Neuron (in vitro differentiated cells): ENCODE data around the gene CDH13.

ENCODE experiments used
- H2AFZ ChIP-seq: one replicate; pipeline ENCODE4 v1.6.1; 2013; ENCODE audit warnings: low read depth, mild to moderate bottlenecking, inconsistent platforms, low read length, moderate library complexity
- H3K27me3 ChIP-seq: one replicate; pipeline ENCODE4 v1.6.1; 2013; ENCODE audit warnings: low read length; ENCODE audit not compliant: insufficient read depth
- H3K36me3 ChIP-seq: one replicate; pipeline ENCODE4 v1.6.1; 2013; ENCODE audit warnings: low read length; ENCODE audit not compliant: insufficient read depth
- H3K4me1 ChIP-seq: one replicate; pipeline ENCODE4 v1.6.1; 2013; ENCODE audit warnings: low read length; ENCODE audit not compliant: insufficient read depth
- H3K4me3 ChIP-seq: 2 replicates; pipeline ENCODE4 v1.5.1; 2013; ENCODE audit warnings: mild to moderate bottlenecking, low read length, moderate library complexity
- H3K9me3 ChIP-seq: one replicate; pipeline ENCODE4 v1.6.1; 2013; ENCODE audit warnings: low read length

CDH13 gene

DNA sequence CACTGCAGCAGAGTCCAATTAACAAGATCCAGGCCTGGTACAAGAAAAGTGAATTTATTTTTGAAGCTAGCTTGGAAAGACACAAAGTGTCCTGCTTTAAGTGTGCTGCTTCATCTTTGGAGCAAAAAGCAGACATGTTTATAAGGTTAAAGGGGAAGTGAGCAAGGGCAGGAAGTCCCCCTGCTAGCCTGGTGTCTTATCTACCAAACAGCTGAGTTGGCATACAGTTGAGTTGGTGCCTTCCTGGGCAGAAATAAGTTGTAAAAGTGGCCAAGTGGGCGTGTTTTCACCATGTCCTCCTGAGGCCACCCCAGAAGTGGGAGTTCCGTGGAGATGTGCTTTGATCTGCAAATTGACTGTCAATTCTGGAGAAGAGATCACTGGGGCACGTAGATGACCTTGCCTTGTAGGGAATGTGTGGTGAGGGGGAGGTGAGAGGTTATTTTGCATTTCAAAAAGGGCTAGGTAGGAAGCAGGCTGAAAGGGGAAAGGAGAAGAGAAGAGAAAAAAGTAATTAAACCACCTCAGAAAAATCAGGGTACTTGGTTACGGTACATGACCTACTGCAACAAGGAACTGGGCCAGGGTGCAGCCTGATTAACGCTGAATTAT, 1142.7 kb downstream of the CDH13 start:
- peaks cover 4% of the 10 kb centered on the region for H3K4me1 ChIP-seq
- H3K27me3 ChIP-seq: no peaks in the 10 kb centered on the region
- no peaks in the 10 kb centered on the region for H3K9me3 ChIP-seq
- no peak overlapping the region for H2AFZ ChIP-seq
- no peaks in the 10 kb centered on the region for H3K36me3 ChIP-seq
- H3K4me3 ChIP-seq: no peak overlapping the region

DNA sequence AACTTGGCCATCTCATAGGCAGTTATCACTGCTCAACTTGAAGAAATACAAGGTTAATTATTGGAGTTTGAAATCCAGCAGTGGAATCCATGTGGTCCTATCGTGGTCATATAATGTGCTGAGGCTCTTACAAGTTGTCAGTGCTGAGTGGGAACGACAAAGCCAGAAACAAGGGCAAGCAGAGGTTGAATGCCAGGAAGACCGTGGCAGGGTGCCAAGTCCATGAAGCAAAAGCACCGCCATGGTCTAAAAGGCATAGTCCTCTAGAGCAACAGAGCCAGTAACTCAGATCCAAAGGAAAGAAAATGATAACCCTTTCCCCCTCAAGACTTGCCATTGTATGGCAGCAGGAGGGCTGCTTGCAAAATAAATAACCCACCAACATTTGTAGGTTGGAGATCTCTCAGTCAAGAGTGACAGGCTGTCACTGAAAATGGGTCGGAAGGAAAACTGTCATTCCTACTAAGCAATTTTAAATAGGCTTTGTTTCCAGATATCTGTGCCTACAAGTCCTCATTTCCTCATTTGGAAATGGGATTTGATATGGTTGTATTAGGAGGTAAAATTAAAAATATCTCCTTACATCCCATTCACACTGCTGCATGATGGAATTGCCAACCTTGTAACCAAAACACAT, 1144.7 kb downstream of the CDH13 start:
- Histone ChIP-seq H3K27me3 (no peaks in the 10 kb centered on the region), H2AFZ (no peak overlapping the region), H3K9me3 (no peaks in the 10 kb centered on the region), H3K4me3 (no peak overlapping the region), H3K4me1 (peaks cover 6% of the 10 kb centered on the region), H3K36me3 (no peaks in the 10 kb centered on the region)

DNA sequence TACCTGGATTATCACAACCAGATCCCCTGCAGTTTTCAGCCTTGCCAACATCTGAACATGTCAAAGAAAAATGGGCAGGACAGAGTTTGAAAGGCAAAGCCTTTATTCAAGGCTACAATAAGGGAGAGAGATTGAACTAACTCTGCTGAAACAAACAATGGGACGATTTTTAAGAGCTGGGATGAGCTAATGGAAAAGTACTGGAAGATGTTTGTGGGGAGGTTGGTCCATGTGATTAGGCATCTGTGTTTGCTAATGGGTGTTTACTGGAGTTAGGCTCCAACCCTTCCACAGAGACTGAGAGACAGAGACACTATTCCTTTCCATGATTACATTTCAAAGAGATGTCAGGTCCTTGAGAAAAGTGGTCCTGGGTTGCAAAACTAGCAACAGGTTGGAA, 1146.0 kb downstream of the CDH13 start:
- Histone ChIP-seq H3K4me3 (no peak overlapping the region), H3K27me3 (no peaks in the 10 kb centered on the region), H2AFZ (no peak overlapping the region), H3K36me3 (no peaks in the 10 kb centered on the region), H3K4me1 (peaks cover 7% of the 10 kb centered on the region), H3K9me3 (no peaks in the 10 kb centered on the region)

DNA sequence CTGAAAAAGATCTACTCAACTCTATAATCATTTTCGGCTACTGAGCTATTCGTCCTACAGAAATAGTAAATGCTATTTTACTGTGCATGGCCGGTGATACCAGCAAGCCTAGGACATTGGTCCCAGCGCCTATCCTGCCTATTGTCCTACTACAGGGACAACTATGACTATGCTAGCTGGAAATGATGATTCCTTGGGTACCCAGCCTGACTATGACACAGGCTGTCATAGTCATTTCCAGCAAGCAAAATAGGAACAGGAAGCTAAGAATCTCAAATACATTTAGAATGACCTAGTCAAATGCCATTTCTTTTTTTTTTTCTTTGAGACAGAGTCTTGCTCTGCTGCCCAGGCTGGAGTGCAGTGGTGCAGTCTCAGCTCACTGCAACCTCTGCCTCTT, 1147.3 kb downstream of the CDH13 start:
- H3K4me1 ChIP-seq: peaks cover 7% of the 10 kb centered on the region
- no peaks in the 10 kb centered on the region for H3K9me3 ChIP-seq
- H3K4me3 ChIP-seq: no peak overlapping the region
- H2AFZ ChIP-seq: no peak overlapping the region
- no peaks in the 10 kb centered on the region for H3K36me3 ChIP-seq
- no peaks in the 10 kb centered on the region for H3K27me3 ChIP-seq

DNA sequence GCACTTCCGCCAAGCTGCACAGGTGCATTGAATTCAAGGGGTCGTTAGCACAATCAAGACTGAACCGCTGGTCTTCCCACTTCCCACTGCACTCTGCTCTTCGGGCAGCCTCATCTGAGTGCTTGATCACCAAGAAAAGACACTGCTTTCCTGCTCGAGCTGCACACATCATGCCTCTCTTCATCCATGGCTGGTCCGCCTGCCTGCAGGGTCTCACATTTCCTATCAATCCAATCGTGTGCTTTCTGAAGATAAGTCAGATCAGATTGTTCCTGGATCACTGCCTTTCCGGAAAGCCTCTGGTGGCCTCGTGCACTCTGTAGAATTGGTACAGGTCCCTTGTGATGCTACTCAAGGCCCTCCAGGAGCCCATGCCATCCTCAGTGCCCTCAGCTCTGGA, 1150.2 kb downstream of the CDH13 start:
- Histone ChIP-seq H2AFZ (no peak overlapping the region), H3K27me3 (no peaks in the 10 kb centered on the region), H3K9me3 (no peaks in the 10 kb centered on the region), H3K4me3 (no peak overlapping the region), H3K4me1 (peaks cover 3% of the 10 kb centered on the region), H3K36me3 (no peaks in the 10 kb centered on the region)

DNA sequence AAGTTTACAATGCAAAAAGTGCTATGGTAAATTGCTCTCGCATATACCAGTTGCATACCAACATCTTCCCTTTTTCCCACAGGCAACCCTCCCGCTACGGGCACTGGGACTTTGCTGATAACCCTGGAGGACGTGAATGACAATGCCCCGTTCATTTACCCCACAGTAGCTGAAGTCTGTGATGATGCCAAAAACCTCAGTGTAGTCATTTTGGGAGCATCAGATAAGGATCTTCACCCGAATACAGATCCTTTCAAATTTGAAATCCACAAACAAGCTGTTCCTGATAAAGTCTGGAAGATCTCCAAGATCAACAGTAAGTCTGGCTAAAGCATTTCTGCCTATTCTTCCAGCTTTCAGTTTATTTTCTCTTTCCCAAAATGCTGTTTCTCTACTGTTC, 1153.1 kb downstream of the CDH13 start:
- Histone ChIP-seq H3K36me3 (no peaks in the 10 kb centered on the region), H2AFZ (no peak overlapping the region), H3K9me3 (no peaks in the 10 kb centered on the region), H3K27me3 (no peaks in the 10 kb centered on the region), H3K4me1 (peaks cover 3% of the 10 kb centered on the region), H3K4me3 (no peak overlapping the region)

DNA sequence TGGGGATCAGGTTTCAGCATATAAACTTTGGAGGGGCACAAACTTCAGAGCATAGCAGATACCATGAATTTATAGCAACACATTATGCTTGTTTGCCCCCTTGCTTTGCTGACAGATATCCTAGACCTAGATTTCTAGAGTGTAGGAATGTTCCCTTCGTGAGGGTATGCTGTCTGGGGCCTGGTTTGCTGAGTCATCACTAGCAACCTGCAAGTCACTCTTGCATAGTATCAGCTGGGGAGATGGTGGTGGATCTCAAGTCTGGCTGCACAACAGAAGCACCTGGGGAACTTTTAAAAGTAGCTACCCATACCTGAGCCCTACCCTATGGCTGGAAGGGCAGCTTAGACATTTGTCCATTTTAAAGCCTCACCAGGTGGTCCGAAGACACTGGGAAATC, 1158.7 kb downstream of the CDH13 start:
- Histone ChIP-seq H3K4me3 (no peak overlapping the region), H3K27me3 (peaks cover 4% of the 10 kb centered on the region), H3K36me3 (no peaks in the 10 kb centered on the region), H2AFZ (no peak overlapping the region), H3K4me1 (no peaks in the 10 kb centered on the region), H3K9me3 (peaks cover 4% of the 10 kb centered on the region)

DNA sequence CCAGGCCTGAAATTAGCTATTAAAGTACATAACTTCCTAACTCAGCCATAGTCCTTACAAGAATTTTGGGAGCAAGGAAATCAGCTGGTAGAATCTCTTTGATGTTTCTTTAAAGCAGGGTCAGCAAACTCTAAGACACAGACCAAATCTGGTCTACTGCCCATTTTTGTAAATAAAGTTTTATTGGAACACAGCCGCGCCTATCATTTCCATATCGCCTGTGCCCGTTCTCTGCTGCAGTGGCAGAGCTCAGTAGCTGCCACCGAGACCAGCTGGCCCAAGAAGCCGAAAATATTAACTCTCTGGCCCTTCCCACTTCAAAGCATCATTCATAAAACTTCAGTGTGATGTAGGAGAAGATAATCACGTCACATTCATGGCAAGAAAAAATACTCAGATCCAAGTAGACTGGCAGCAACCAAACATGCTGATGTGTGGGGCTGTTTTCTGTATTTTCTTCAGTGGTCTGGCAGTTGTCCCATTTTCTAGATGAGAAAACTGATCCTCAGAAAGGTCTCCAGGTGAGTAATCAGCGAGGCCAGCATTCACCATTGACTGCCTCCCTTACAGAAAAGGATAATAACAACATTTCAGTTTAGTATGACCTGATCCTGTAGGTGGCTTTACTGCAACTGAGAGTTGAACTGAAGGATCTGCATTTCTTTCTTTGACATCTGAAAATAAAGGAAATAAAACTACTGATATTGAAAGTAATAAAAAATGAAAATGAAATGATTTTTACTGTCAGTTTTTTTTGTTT, 1163.1 kb downstream of the CDH13 start:
- H3K4me3 ChIP-seq: no peak overlapping the region
- H3K27me3 ChIP-seq: peaks cover 4% of the 10 kb centered on the region
- H3K36me3 ChIP-seq: no peaks in the 10 kb centered on the region
- H2AFZ ChIP-seq: no peak overlapping the region
- peaks cover 4% of the 10 kb centered on the region for H3K4me1 ChIP-seq
- H3K9me3 ChIP-seq: peaks cover 7% of the 10 kb centered on the region

DNA sequence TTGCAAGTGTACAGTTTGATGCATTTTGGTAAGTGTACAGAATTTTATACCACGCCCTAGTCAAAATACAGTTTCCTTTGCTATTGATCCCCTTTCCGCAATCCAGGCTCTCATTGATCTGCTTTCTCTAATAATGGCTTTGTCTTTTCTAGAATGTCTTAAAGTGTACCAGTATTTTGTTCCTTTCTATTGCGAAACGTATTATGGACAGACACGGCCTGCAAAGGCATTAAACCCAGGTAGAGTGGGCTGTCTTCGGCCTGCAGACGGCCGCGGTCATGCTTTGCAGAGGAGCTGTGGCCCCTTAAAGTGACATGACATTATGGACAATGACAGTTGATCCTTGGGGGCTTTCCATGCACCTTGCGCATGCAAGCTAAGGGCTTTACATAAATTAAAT, 1165.1 kb downstream of the CDH13 start:
- Histone ChIP-seq H3K4me1 (peaks cover 12% of the 10 kb centered on the region), H3K36me3 (no peaks in the 10 kb centered on the region), H3K4me3 (no peak overlapping the region), H3K9me3 (peaks cover 2% of the 10 kb centered on the region), H3K27me3 (no peaks in the 10 kb centered on the region), H2AFZ (no peak overlapping the region)

DNA sequence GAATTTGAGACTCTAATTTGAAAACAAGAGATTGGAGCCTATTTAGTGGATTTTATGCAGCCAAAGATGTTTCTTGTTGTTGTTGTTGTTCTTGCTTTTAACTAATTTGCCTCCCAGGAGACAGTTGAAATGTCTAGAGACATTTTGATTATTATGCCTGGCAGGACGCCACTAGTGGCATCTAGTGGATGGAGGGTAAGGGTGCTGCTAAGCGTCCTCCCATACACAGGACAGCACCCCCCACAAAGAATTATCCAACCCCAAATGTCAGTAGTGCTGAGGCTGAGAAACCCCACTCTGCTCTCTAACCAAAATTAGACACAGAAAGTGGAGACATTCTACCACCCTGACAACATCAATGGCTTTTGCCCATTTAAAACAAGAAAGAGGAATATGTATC, 1165.6 kb downstream of the CDH13 start:
- Histone ChIP-seq H3K9me3 (peaks cover 2% of the 10 kb centered on the region), H3K4me1 (peaks cover 17% of the 10 kb centered on the region), H3K4me3 (no peak overlapping the region), H2AFZ (no peak overlapping the region), H3K27me3 (no peaks in the 10 kb centered on the region), H3K36me3 (no peaks in the 10 kb centered on the region)

DNA sequence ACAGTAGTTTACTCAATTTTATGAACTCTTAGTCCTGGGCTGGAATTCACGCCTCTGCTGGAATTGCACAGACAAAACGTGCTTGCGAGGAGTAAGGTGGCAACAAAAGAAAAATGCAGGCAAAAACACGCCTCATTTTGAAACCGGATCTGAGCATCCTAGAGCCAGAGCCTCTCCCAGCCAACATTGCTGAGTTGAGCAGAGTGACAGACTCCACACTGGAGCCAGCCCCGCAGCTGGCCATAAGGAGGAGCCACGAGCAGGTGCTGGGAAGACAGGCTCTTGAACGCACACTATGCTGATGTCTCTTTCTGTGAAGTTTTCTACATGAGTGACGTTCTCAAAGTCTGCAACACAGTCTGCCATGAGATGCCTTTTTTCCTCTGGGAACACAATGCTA, 1166.4 kb downstream of the CDH13 start:
- Histone ChIP-seq H3K9me3 (peaks cover 2% of the 10 kb centered on the region), H2AFZ (no peak overlapping the region), H3K4me3 (no peak overlapping the region), H3K27me3 (no peaks in the 10 kb centered on the region), H3K4me1 (peaks cover 19% of the 10 kb centered on the region), H3K36me3 (no peaks in the 10 kb centered on the region)

DNA sequence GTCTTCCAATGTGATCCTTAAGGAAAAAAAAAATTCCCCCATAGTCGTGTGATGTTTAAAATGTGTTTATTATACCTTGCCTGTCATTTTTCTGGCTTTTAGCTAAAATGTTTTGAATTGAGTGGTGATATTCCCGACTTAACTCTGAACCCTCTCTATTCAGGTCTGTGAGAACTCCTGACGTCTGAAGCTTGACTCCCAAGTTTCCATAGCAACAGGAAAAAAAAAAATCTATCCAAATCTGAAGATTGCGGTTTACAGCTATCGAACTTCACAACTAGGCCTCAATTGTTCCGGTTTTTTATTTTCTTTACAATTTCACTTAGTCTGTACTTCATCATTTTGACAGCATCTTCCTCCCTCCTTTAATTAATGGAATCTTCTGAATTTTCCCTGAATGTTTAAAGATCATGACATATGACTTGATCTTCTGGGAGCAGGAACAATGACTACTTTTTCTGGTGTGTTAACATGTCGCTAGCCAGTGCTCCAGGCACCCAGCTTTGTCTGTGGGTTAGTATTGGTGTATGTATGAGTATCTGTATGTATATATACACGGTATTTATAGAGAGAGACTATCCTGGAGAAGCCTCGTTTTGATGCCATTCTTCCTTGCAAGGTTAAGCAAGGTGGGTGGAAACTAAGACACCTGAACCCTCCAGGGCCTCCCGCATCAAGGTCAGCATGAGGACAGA, 1168.2 kb downstream of the CDH13 start:
- Histone ChIP-seq H3K4me3 (no peak overlapping the region), H3K4me1 (peaks cover 19% of the 10 kb centered on the region), H3K9me3 (peaks cover 2% of the 10 kb centered on the region), H2AFZ (no peak overlapping the region), H3K36me3 (no peaks in the 10 kb centered on the region), H3K27me3 (no peaks in the 10 kb centered on the region)

DNA sequence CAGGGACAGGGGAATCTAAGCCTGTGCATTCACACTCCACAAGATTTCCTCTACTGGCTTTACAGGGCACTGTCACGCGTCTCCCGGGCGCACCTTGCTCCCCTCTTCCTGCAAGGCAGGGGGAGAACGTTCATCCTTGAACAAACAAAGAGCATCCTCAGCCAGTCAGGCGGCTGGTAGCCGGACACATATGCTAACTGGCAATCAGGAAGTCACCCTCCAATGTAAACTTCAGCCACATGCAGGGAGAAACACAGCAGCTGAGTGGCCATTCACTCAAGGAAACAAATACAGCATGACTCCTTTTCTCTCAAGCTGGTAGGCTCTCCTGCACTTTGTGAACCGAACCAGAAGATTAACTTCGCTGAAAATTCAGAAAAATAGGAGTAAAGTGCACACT, 1170.2 kb downstream of the CDH13 start:
- H3K27me3 ChIP-seq: no peaks in the 10 kb centered on the region
- H2AFZ ChIP-seq: peak overlapping the region; percentile 29
- no peaks in the 10 kb centered on the region for H3K36me3 ChIP-seq
- H3K9me3 ChIP-seq: peaks cover 2% of the 10 kb centered on the region
- H3K4me3 ChIP-seq: no peak overlapping the region
- H3K4me1 ChIP-seq: peaks cover 19% of the 10 kb centered on the region
